IPS DF 4.7 (cell line): ENCODE data around the gene BMP7.
A peak's percentile ranks its signal among the peaks of the same experiment; 100 is the strongest.

Experiments used
- DNase-seq: peaks from one replicate; pipeline ENCODE4 v3.0.0-alpha.2; 2013; ENCODE audit warnings: low spot score; ENCODE audit errors: extremely low read depth

The BMP7 gene

GRCh38 chr20:57231951-57232428 is 34.5 kb downstream of the BMP7 start:
- peak; percentile 76 for DNase-seq

DNA sequence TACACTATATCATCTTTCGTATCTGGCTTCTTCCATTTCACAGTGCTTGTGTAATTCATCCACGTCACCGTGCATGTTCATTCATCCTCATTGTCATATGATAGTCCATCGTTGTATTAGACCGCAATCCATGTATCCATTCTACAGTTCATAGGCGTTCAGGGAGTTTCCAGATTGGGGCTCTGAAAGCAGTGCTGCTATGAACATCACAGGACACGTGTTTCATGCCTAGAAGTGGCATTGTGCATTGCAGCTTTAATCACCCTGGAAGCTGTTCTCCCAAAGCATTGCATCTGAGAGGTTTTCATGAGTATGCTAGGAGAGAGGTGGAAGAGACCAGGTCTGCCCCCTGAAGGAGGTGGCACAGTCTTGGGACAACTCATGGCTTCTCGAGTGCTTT is 35.3 kb downstream of the BMP7 start:
- no peak for DNase-seq

DNA sequence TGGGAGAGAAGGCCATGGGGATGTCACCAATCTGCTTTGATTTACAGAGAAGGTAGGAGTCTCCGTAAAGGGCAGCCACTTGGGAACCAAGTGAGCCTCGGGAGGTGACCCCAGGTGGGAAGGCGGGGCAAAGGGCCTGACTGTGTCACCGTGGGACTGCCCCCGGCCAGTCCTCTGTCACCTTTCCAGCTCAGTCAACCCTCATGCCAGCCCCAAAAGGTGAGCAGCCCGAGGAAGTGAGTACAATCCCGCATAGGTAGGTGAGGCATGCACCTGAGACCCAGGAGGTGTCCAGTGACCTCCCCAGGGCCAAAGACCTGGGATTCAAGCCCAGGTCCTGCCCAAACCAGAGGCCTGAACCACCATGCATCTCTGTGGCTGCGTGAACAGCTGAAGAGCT is 36.2 kb downstream of the BMP7 start:
- no peak for DNase-seq

- DNase-seq, result no peak
These were observed 37.0 kb downstream of the BMP7 start for GRCh38 chr20:57229490-57229889.

GRCh38 chr20:57225830-57226229 is 40.6 kb downstream of the BMP7 start:
- DNase-seq, result no peak

GRCh38 chr20:57225197-57225733 is 41.2 kb downstream of the BMP7 start:
- DNase-seq, result no peak

DNA sequence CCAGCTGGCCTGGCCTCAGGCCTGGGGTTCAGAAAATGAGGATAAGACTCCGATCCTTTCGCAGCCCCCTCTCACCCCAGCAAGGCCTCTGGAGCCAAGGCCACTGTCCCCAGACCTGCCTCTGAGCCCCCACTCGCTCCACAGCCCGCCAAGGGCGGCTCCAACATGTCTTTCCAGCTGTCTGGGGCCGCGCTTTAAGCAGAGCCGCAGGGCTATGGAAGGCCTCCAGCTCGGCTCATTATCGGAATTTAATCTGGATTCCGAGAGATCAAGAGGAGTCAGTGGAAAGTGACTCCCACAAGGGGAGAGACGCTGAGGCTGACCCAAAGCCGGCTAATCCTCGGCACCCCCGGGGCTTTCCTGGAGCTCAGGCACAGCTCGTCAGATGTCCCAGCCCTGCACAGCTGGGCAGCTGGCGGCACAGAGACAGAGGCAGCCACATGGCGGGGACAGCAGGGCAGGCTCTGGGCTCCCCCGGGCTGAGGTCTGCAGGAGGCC is 41.8 kb downstream of the BMP7 start:
- no peak for DNase-seq

GRCh38 chr20:57223648-57224489 is 42.6 kb downstream of the BMP7 start:
- no peak for DNase-seq

DNA sequence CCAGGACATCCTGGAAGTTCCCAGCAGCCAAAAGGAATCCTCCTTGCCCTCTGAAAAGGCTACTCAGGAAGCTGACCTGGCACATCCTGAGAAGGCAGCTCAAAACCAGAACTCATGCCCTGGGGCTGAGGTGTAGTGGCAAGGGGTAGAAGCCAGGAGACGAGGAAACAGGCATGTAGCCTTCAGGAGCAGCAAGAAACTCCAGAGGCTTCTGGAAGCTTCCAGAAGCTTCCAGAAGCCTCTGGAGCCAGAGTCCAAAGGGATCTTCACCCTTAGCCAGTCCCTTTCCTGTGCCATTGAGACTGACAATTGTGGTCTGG is 43.9 kb downstream of the BMP7 start:
- no peak for DNase-seq

DNA sequence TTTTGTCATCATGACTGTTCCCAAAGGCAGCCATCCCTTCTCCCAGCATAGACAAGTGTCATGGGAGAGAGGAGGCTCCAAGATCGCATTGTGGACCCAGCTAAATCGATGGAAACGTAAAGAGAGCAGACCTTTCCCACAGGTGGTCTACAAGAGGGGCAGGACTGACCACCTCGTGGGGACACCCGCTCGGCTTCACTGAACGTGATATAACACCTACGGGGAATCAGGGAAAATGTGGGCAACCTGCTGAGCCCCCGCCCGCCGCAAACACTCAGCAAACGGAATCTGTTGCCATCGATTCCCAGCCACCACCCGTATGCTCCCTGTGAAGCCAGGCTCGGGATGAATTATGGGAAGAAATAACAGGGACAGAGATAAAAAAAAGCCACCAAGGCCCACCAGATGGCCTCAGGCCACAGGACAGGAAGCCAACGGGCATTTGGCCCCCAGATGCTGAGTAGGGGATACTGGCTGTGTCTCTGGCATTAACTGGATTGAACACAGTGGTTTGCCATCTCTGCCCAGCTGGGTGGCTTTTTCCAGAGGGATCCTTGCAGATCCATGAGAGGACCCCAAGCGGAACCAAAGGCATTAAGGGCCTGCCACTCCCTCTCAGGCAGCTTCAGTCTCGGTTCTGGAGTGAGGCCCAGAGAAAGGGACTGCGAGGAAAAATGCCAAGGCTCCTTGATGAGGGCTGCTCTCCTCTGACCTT is 44.4 kb downstream of the BMP7 start:
- DNase-seq, result no peak

DNA sequence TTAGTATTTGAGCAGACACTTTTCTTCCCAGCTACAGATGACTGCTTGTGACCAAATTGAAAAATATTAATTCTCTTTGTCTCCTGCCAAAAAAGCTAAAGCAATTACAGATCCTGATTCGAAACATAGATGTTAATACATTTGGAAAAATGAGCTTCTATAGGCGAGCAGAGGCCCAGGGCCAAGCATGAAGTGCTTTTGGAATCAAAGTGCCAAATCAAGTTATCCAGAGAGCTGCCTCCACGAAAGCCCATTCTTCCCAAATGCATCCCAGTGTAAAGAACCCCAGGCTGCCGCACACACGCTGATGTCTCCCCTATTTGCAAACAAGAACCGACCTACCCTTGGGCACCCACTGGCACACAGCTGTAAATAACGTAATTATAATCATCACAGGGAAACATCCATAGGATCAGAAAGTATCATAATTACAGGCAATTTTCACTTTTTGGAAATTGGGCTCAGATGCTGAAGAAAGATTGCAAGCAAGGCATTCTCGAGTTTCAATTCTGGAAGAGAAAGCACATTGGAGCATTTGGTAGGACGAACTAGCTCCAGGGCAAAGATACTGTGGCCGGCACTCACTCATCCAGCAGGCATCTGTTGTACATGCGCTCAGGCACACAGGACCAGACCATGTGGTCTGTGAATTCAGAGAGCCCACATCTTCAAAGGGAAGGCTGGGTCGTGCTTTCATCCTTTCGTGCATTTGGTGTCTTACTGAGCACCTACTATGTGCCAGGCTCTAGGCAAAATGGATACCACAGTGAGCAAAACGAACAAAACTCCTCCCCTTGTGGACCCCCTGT is 45.9 kb downstream of the BMP7 start:
- no peak for DNase-seq

- no peak for DNase-seq
These were observed 47.3 kb downstream of the BMP7 start for GRCh38 chr20:57219071-57219677.

DNA sequence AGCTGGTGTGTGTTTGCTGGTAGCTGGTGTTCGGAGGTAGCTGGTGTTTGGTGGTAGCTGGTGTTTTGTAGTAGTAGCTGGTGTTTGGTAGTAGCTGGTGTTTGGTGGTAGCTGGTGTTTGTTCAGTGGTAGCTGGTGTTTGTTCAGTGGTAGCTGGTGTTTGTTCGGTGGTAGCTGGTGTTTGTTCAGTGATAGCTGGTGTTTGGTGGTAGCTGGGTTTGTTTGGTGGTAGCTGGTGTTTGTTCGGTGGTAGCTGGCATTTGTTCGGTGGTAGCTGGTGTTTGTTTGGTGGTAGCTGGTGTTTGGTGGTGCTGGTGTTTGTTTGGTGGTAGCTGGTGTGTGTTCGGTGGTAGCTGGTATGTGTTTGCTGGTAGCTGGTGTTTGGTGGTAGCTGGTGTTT is 48.0 kb downstream of the BMP7 start:
- DNase-seq, result no peak

GRCh38 chr20:57217802-57218201 is 48.6 kb downstream of the BMP7 start:
- no peak for DNase-seq

- no peak for DNase-seq
These were observed 49.8 kb downstream of the BMP7 start for GRCh38 chr20:57216669-57217068.

GRCh38 chr20:57215826-57216471 is 50.5 kb downstream of the BMP7 start:
- DNase-seq, result no peak

GRCh38 chr20:57215426-57215825 is 51.0 kb downstream of the BMP7 start:
- no peak for DNase-seq

GRCh38 chr20:57214948-57215347 is 51.5 kb downstream of the BMP7 start:
- no peak for DNase-seq

DNA sequence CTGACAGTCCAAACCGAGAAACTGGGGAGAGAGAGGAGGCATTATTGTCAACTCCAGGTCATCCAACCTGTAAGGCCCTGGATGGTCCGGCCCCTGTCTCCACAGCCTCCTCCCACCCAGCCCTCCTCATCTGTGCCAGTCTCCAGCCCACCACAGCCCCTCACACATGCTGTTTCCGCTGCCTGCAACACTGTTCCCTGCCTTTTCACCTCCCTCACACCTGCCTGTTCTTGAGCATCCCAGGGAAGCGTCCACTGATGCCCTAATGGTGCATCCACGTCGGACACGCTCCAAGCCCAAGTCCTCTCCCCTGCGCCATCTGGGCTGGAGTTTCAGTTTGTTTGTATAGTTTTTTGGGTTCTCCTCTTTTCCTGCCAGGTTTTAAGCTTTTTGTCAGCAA is 52.0 kb downstream of the BMP7 start:
- no peak for DNase-seq

- DNase-seq, result no peak
These were observed 52.5 kb downstream of the BMP7 start for GRCh38 chr20:57213924-57214323.

GRCh38 chr20:57213291-57213690 is 53.1 kb downstream of the BMP7 start:
- no peak for DNase-seq
